GM12878 (cell line): ENCODE measurements around the gene ZBTB14. TPM values are rescaled to one million over a fixed set of nuclear protein-coding genes. Genes with fewer than 3 reads are reported as not detected.

ENCODE experiments used
- ATAC-seq: fragments of 200-7000 bp; cut with Tn5 transposase; 3 replicates; pipeline ENCODE4 v1.9.1; 2020; ENCODE audit warnings: mild to moderate bottlenecking, moderate library complexity
- BruUV-seq: library from RNA; stranded (reverse); fragments of 400-500 nt; replicated peaks from 2 replicates; lab custom pipeline; 2021; lab: Mats Ljungman, UMichigan
- CTCF ChIA-PET: fragments of 300-600 bp; sonication (Branson Sonifier 250); formaldehyde crosslinking; extraction: SDS; loops from one replicate; lab custom pipeline; 2021; ENCODE audit warnings: inconsistent platforms; lab: Yijun Ruan, JAX
- POLR2A ChIA-PET: fragments of 350-600 bp; formaldehyde crosslinking; extraction: SDS; loops from one replicate; lab custom pipeline; 2021; ENCODE audit warnings: inconsistent platforms; lab: Charles Lee
- RAD21 ChIA-PET: fragments of 300-600 bp; sonication (Branson Sonifier 250); formaldehyde crosslinking; loops from one replicate; lab custom pipeline; 2023; ENCODE audit warnings: antibody characterized with exemption; ENCODE audit not compliant: unreplicated experiment; lab: Charles Lee
- SMC1A ChIA-PET: fragments of 300-600 bp; sonication (Branson Sonifier 250); formaldehyde crosslinking; loops from one replicate; lab custom pipeline; 2023; ENCODE audit not compliant: unreplicated experiment, uncharacterized antibody; lab: Charles Lee
- DNase-seq: peaks from one replicate; pipeline ENCODE4 v3.0.0-alpha.2; 2011; ENCODE audit warnings: low read depth, low spot score
- FAIRE-seq: peaks from 3 replicates; lab custom pipeline; 2011; peaks lifted over from hg19 to GRCh38; lab: Jason Lieb, UNC
- H2AFZ ChIP-seq: 2 replicates; pipeline ENCODE4 v1.6.0; 2011; ENCODE audit warnings: low read depth, low read length, control low read depth; ENCODE audit not compliant: control insufficient read depth
- H3K27ac ChIP-seq: 2 replicates; pipeline ENCODE4 v1.5.1; 2011; ENCODE audit warnings: control low read depth; ENCODE audit not compliant: control insufficient read depth, insufficient read depth
- H3K27me3 ChIP-seq, 2 experiments: replicated peaks in 1 of 2; 2 replicates each; pipeline versions ENCODE4 v1.6.0 to v1.6.1; 2011; ENCODE audit warnings: low read length in 1 of 2; ENCODE audit not compliant: control insufficient read depth in 2 of 2, insufficient read depth in 2 of 2
- H3K36me3 ChIP-seq, 2 experiments: 2 replicates each; pipeline ENCODE4 v1.5.1; 2011; ENCODE audit warnings: low read length in 1 of 2; ENCODE audit not compliant: control insufficient read depth in 2 of 2, insufficient read depth in 2 of 2
- H3K4me1 ChIP-seq: 2 replicates; pipeline ENCODE4 v1.6.1; 2011; ENCODE audit warnings: mild to moderate bottlenecking, low read length, moderate library complexity, mixed read lengths; ENCODE audit not compliant: control insufficient read depth, insufficient read depth
- H3K4me2 ChIP-seq: 2 replicates; pipeline ENCODE4 v1.6.0; 2011; ENCODE audit warnings: control low read depth; ENCODE audit not compliant: control insufficient read depth, insufficient read depth
- H3K4me3 ChIP-seq: fragments of 200-600 bp; sonication (generic); 2 replicates; pipeline ENCODE4 v1.5.1; 2016
- H3K79me2 ChIP-seq: 2 replicates; pipeline ENCODE4 v1.6.0; 2011; ENCODE audit warnings: low read length; ENCODE audit not compliant: control insufficient read depth, insufficient read depth
- H3K9ac ChIP-seq: 2 replicates; pipeline ENCODE4 v1.8.0; 2011; ENCODE audit warnings: low read length, control low read depth, mixed read lengths; ENCODE audit not compliant: control insufficient read depth, insufficient read depth
- H3K9me3 ChIP-seq: replicated peaks from 3 replicates; pipeline ENCODE4 v1.5.1; 2011; ENCODE audit warnings: mild to moderate bottlenecking, low read length; ENCODE audit not compliant: control insufficient read depth, insufficient read depth
- H4K20me1 ChIP-seq: 2 replicates; pipeline ENCODE4 v1.6.0; 2011; ENCODE audit not compliant: control insufficient read depth, insufficient read depth
- CEBPB ChIP-seq, 2 experiments: fragments of 150-350 bp in 1 of 2; IDR thresholded peaks; 2 replicates each; pipeline ENCODE4 v1.6.1; 2012 to 2014; ENCODE audit warnings: low read depth in 2 of 2, low read length in 2 of 2, borderline replicate concordance in 1 of 2, inconsistent platforms in 1 of 2
- CREM ChIP-seq: IDR thresholded peaks from 2 replicates; pipeline ENCODE4 v1.6.1; 2014; ENCODE audit warnings: antibody characterized with exemption, low read depth
- EED ChIP-seq: sonication (generic); IDR thresholded peaks from 2 replicates; pipeline ENCODE4 v1.6.1; 2016; ENCODE audit warnings: antibody characterized with exemption, low read depth
- ETV6 ChIP-seq, 2 experiments: fragments of 450-650 bp in 1 of 2; IDR thresholded peaks in 1 of 2; conservative IDR thresholded peaks in 1 of 2; 2 replicates each; pipeline ENCODE4 v1.6.1; 2014; ENCODE audit warnings: antibody characterized with exemption in 1 of 2, borderline replicate concordance in 1 of 2, low read depth in 1 of 2, mild to moderate bottlenecking in 1 of 2, moderate library complexity in 1 of 2
- EZH2 ChIP-seq: IDR thresholded peaks from 2 replicates; pipeline ENCODE4 v1.6.1; 2012; ENCODE audit warnings: low read depth, mild to moderate bottlenecking, control low read depth, inconsistent platforms, low read length, borderline replicate concordance; ENCODE audit not compliant: control insufficient read depth
- RUNX3 ChIP-seq: IDR thresholded peaks from 2 replicates; pipeline ENCODE4 v1.6.1; 2012; ENCODE audit warnings: low read length, inconsistent platforms
- TAF1 ChIP-seq: IDR thresholded peaks from 2 replicates; pipeline ENCODE4 v1.6.1; 2011; ENCODE audit warnings: mild to moderate bottlenecking, low read depth, low read length, borderline replicate concordance
- WGBS: methylation state at CpG from one replicate; pipeline ENCODE4 v1.1.6; 2016; ENCODE audit warnings: low lambda C conversion rate; ENCODE audit not compliant: insufficient replicate concordance, insufficient coverage; ENCODE audit errors: missing lambda C conversion rate; 5-methylcytosine and 5-hydroxymethylcytosine counted together
- in situ Hi-C: fragments of 300-500 bp; cut with MboI; formaldehyde crosslinking; loops from 9 replicates; pipeline ENCODE4 v1.14.3; 2018; ENCODE audit warnings: mixed read lengths
- intact Hi-C: fragments of 100-400 bp; cut with micrococcal nuclease; formaldehyde crosslinking; loops from one replicate; pipeline ENCODE4 v1.14.2; 2022; ENCODE audit not compliant: unreplicated experiment
- polyA plus RNA-seq, 11 experiments: library from polyadenylated mRNA; depleted of rRNA in 4 of 11; unstranded in 6 of 11; stranded (reverse) in 5 of 11; fragments of >200 nt; fragmentation: Nextera tagmentation in 4 of 11; fragmentation: Illumina TruSeq in 1 of 11; extraction: Ambion mirVana in 4 of 11; extraction: Trizol in 1 of 11; gene quantifications; 1 replicate in 1 of 11; 2 replicates in 10 of 11; pipeline versions ENCODE4 v1.2.1 to v1.2.3, GENCODE V29; 2011 to 2016; ENCODE audit warnings: inconsistent platforms in 2 of 11, missing spikeins in 2 of 11, low read depth in 1 of 11
- total RNA-seq, 4 experiments: library from RNA; depleted of rRNA in 3 of 4; stranded (reverse); fragments of >200 nt in 3 of 4; fragmentation: Illumina TruSeq in 1 of 4; extraction: Trizol in 1 of 4; gene quantifications; 2 replicates each; pipeline versions ENCODE4 v1.2.1 to v1.2.3, GENCODE V29; 2013 to 2021

Gene ZBTB14
- total and polyA plus RNA-seq, 10 of the 15 experiments (the other 5 are each of a cell fraction or from before 2014, with no cell fraction given), result 4.4 to 21.2 (median 11.1) TPM

DNA sequence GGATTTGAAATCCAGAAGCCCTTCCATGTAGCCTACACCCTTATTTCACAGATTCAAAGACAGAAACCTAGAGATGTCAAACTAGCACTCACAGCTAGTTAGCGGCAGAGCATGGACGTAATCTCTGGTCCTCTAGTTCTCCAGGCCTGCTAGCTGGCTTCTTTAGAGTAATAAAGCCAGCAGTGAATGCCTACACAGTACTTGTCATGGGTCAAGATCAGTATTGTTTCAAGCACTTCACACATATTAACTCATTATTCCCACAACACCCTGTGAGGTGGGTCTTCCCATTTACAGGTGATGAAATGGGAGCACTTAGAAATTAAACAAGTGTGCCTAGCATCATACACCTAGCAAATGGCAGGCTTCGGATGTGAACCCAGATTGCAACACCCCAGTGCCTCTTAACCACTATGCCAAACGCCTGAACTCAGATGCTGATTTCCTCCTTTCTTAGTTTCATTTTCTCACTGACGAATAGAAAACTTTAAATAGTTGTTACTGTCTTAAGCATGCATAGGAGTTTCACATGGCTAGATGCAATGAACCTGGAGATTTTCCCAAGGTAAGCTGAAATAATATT is 14.5 kb upstream of the ZBTB14 start:
- Histone ChIP-seq H2AFZ (peak overlapping the region; percentile 68), H3K4me2 (peak overlapping the region; percentile 70), H3K4me3 (peak overlapping the region; percentile 16; the same call in 1 of the 2 replicates), H3K36me3 (no peaks in the 10 kb centered on the region), H4K20me1 (no peaks in the 10 kb centered on the region), H3K9me3 (no peaks in the 10 kb centered on the region), H3K4me1 (peaks cover 6% of the 10 kb centered on the region), H3K79me2 (no peaks in the 10 kb centered on the region), H3K9ac (no peak overlapping the region), H3K27ac (no peak overlapping the region), H3K27me3 (no peaks in the 10 kb centered on the region)
- POLR2A ChIA-PET, result no interaction called here
- in situ Hi-C loops (no loop called here), intact Hi-C loops (no loop called here)
- peak; percentile 48 for DNase-seq
- SMC1A ChIA-PET, result no interaction called here
- TF ChIP-seq EZH2 (no peak), EED (no peak), TAF1 (no peak), RUNX3 (peak; percentile 60), CEBPB (IDR thresholded peaks at IDR 0.05; ENCODE audit: borderline replicate concordance in 1 of 2, low read depth in 2 of 2, low read length in 2 of 2) (0 out of 4 replicates have a peak, but pooled peaks of 1 of the 2 experiments have one; percentile 36)
- CTCF ChIA-PET, result no interaction called here
- no TSS peak for BruUV-seq
- 34% methylated on average over 5 of the region's 5 CpGs for WGBS
- RAD21 ChIA-PET, result interaction anchor here (0.8 kb wide), 1 partner anchor 14 kb away, joined by 3 read pairs; no protein-coding TSS in a partner anchor
- ATAC-seq, result peak; percentile 97
- peak; percentile 90 for FAIRE-seq

DNA sequence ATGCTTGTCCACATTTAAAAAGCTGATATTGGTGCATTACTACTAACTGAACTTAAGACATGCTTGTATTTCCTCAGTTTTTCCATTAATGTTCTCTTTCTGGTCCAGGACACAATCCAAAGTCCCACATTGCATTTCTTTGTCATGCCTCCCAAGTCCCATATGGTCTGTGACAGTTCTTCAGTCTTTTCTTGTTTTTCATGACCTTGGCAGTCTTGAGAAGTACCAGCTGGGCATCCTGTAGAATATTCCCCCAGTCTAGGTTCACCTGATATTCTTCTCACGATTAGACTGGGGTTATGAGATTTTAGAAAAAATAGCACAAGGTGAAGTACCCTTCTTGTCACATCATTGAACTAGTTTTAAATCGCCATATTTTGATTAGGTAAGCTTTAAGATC is 10.3 kb upstream of the ZBTB14 start:
- Histone ChIP-seq H3K36me3 (no peaks in the 10 kb centered on the region), H2AFZ (no peak overlapping the region), H3K9ac (no peak overlapping the region), H3K27ac (no peak overlapping the region), H3K4me3 (no peak overlapping the region), H3K27me3 (no peaks in the 10 kb centered on the region), H3K4me2 (no peak overlapping the region)
- RAD21 ChIA-PET, result no interaction called here
- 66% methylated on average over 2 of the region's 2 CpGs for WGBS
- no peak for DNase-seq
- TF ChIP-seq CREM (no peak), ETV6 (conservative IDR thresholded peaks at IDR 0.05 in 1 of 2, IDR thresholded peaks at IDR 0.05 in 1 of 2; ENCODE audit: borderline replicate concordance in 1 of 2, low read depth in 1 of 2) (no peak)
- TF ChIP-seq, all 136 proteins: peak for 0
- Histone ChIP-seq H4K20me1 (no peaks in the 10 kb centered on the region), H3K9me3 (no peaks in the 10 kb centered on the region), H3K4me1 (peaks cover 6% of the 10 kb centered on the region), H3K79me2 (no peaks in the 10 kb centered on the region)
- in situ Hi-C loops, result no loop called here
- SMC1A ChIA-PET, result no interaction called here
- POLR2A ChIA-PET, result no interaction called here
- intact Hi-C loops, result no loop called here
- CTCF ChIA-PET, result no interaction called here
- ATAC-seq (no peak), FAIRE-seq (no peak)
- BruUV-seq, result no TSS peak
